ENCODE measurements around the gene PPM1E. TPM values are rescaled to one million over a fixed set of nuclear protein-coding genes. Genes with fewer than 3 reads are reported as not detected.
A peak's percentile ranks its signal among the peaks of the same experiment; 100 is the strongest.

The PPM1E gene
- total and polyA plus RNA-seq, 2 experiments from 2014 or later = 0.27 TPM; not detected in 1

- Histone ChIP-seq H3K36me3 (no peaks in the 10 kb centered on the region), H3K9me3 (ENCODE audit: low read depth) (no peaks in the 10 kb centered on the region), H3K4me1 (ENCODE audit: low read depth) (peaks cover 7% of the 10 kb centered on the region), H3K27ac (no peak overlapping the region), H3K27me3 (no peaks in the 10 kb centered on the region), H3K4me3 (no peak overlapping the region)
- no peak for DNase-seq (ENCODE audit: low read depth in 1 of 2, low spot score in 1 of 2)
- TF ChIP-seq CTCF (IDR thresholded peaks at IDR 0.05; ENCODE audit: low read depth, low read length) = no peak
Observed at GRCh38 chr17:58989629-58990028, 234.0 kb downstream of the PPM1E start.

DNA sequence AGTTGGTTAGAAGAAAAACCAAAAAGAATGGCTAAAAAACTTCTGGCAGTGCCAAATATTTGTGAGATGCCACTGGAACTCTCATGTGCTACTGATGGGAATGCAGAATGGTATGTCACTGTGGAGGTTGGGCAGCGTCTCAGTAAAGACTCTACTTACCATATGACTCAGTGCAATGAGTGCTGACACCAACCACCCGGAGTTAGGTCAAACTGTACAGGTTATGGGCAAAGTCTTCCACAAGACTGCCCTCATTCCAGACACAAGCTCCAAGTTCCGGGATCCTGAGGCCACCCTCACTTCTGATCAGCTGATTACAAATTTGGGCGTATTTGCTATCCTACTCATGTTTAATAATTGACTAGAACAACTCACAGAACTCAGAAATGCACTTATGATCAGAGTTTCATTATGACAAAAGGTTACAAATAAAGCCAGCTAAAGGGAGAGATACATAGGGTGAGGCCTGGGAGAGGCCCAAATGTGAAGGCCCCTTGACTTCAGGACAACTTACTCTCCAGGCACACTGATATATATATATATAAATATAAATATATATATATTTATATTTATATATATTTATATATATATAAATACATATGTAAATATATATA is 236.2 kb downstream of the PPM1E start:
- TF ChIP-seq CTCF (IDR thresholded peaks at IDR 0.05; ENCODE audit: low read depth, low read length) = no peak
- H3K27ac ChIP-seq = no peak overlapping the region
- H3K36me3 ChIP-seq = no peaks in the 10 kb centered on the region
- H3K9me3 ChIP-seq (ENCODE audit: low read depth) = no peaks in the 10 kb centered on the region
- H3K4me1 ChIP-seq (ENCODE audit: low read depth) = no peaks in the 10 kb centered on the region
- H3K27me3 ChIP-seq = no peaks in the 10 kb centered on the region
- H3K4me3 ChIP-seq = no peak overlapping the region
- peak in 1 of 2 donors; percentile 11 for DNase-seq (ENCODE audit: low read depth in 1 of 2, low spot score in 1 of 2)

GRCh38 chr17:58993311-58993710 is 237.7 kb downstream of the PPM1E start:
- H3K27ac ChIP-seq = peak overlapping the region; percentile 25
- no peaks in the 10 kb centered on the region for H3K4me1 ChIP-seq (ENCODE audit: low read depth)
- H3K27me3 ChIP-seq = no peaks in the 10 kb centered on the region
- no peak for TF ChIP-seq CTCF (IDR thresholded peaks at IDR 0.05; ENCODE audit: low read depth, low read length)
- H3K4me3 ChIP-seq = no peak overlapping the region
- peaks cover 2% of the 10 kb centered on the region for H3K36me3 ChIP-seq
- H3K9me3 ChIP-seq (ENCODE audit: low read depth) = no peaks in the 10 kb centered on the region
- DNase-seq (ENCODE audit: low read depth in 1 of 2, low spot score in 1 of 2) = no peak

- no peak for DNase-seq (ENCODE audit: low read depth in 1 of 2, low spot score in 1 of 2)
- Histone ChIP-seq H3K27me3 (no peaks in the 10 kb centered on the region), H3K36me3 (peaks cover 11% of the 10 kb centered on the region), H3K4me3 (no peak overlapping the region), H3K27ac (no peak overlapping the region), H3K4me1 (ENCODE audit: low read depth) (no peaks in the 10 kb centered on the region), H3K9me3 (ENCODE audit: low read depth) (no peaks in the 10 kb centered on the region)
- TF ChIP-seq CTCF (IDR thresholded peaks at IDR 0.05; ENCODE audit: low read depth, low read length) = no peak
Observed at GRCh38 chr17:58995247-58995940, 239.7 kb downstream of the PPM1E start.

GRCh38 chr17:58996968-58997367 is 241.3 kb downstream of the PPM1E start:
- Histone ChIP-seq H3K9me3 (ENCODE audit: low read depth) (no peaks in the 10 kb centered on the region), H3K27ac (peak overlapping the region; percentile 18), H3K27me3 (no peaks in the 10 kb centered on the region), H3K4me3 (no peak overlapping the region), H3K36me3 (peaks cover 11% of the 10 kb centered on the region), H3K4me1 (ENCODE audit: low read depth) (no peaks in the 10 kb centered on the region)
- no peak for DNase-seq (ENCODE audit: low read depth in 1 of 2, low spot score in 1 of 2)
- no peak for TF ChIP-seq CTCF (IDR thresholded peaks at IDR 0.05; ENCODE audit: low read depth, low read length)

All from cardiac muscle cell (in vitro differentiated cells and primary cell).